Loucy (cell line): ENCODE data around the gene TRAPPC5.
A peak's percentile ranks its signal among the peaks of the same experiment; 100 is the strongest.

Experiments used
- H2AFZ ChIP-seq: fragments of 200-600 bp; sonication (generic); 2 replicates; pipeline ENCODE4 v1.6.0; 2016; ENCODE audit warnings: antibody characterized with exemption, mild to moderate bottlenecking, low read length, moderate library complexity
- H3F3A ChIP-seq: fragments of 200-600 bp; 2 replicates; pipeline ENCODE4 v1.6.0; 2016; ENCODE audit warnings: antibody characterized with exemption, low read depth, mild to moderate bottlenecking
- H3K27me3 ChIP-seq: fragments of 200-600 bp; sonication (generic); 2 replicates; pipeline ENCODE4 v1.6.1; 2014; ENCODE audit warnings: low read length, mild to moderate bottlenecking; ENCODE audit not compliant: insufficient read depth, poor library complexity, severe bottlenecking
- H3K36me3 ChIP-seq: fragments of 200-600 bp; sonication (generic); 2 replicates; pipeline ENCODE4 v1.6.1; 2016; ENCODE audit warnings: low read length; ENCODE audit not compliant: insufficient read depth
- H3K4me1 ChIP-seq: fragments of 200-600 bp; sonication (generic); 2 replicates; pipeline ENCODE4 v1.5.1; 2014; ENCODE audit warnings: low read length, mild to moderate bottlenecking; ENCODE audit not compliant: insufficient read depth, poor library complexity, severe bottlenecking
- H3K4me2 ChIP-seq: fragments of 200-600 bp; sonication (generic); 2 replicates; pipeline ENCODE4 v1.6.0; 2014; ENCODE audit warnings: antibody characterized with exemption, low read length, low read depth, mild to moderate bottlenecking; ENCODE audit not compliant: poor library complexity, severe bottlenecking
- H3K4me3 ChIP-seq: fragments of 200-600 bp; sonication (generic); 2 replicates; pipeline ENCODE4 v1.5.1; 2014; ENCODE audit warnings: low read length, mild to moderate bottlenecking, mixed read lengths; ENCODE audit not compliant: poor library complexity, severe bottlenecking
- H3K79me2 ChIP-seq: fragments of 200-600 bp; sonication (generic); 2 replicates; pipeline ENCODE4 v1.6.1; 2014; ENCODE audit warnings: low read length; ENCODE audit not compliant: insufficient read depth
- H3K9ac ChIP-seq: fragments of 200-600 bp; sonication (generic); 2 replicates; pipeline ENCODE4 v1.6.0; 2014; ENCODE audit warnings: mild to moderate bottlenecking, low read depth, low read length, moderate library complexity; ENCODE audit not compliant: poor library complexity, severe bottlenecking
- H3K9me2 ChIP-seq: fragments of 200-600 bp; sonication (generic); replicated peaks from 2 replicates; pipeline ENCODE4 v1.6.1; 2016; ENCODE audit warnings: low read depth, low read length, mixed read lengths
- H3K9me3 ChIP-seq: fragments of 200-600 bp; sonication (generic); 2 replicates; pipeline ENCODE4 v1.6.1; 2014; ENCODE audit warnings: mild to moderate bottlenecking, antibody characterized with exemption, low read length, low read depth; ENCODE audit not compliant: insufficient read depth
- H4K20me1 ChIP-seq: fragments of 200-600 bp; sonication (generic); 2 replicates; pipeline ENCODE4 v1.6.0; 2014; ENCODE audit warnings: antibody characterized with exemption, low read length, mild to moderate bottlenecking; ENCODE audit not compliant: insufficient read depth, poor library complexity, severe bottlenecking
- EZH2phosphoT487 ChIP-seq: fragments of 200-600 bp; IDR thresholded peaks from 2 replicates; pipeline ENCODE4 v1.6.1; 2018; ENCODE audit warnings: antibody characterized with exemption, mild to moderate bottlenecking, moderate library complexity, borderline replicate concordance
- TF ChIP-seq, protein P1 (sequence below): fragments of 200-600 bp; sonication (generic); conservative IDR thresholded peaks from 2 replicates; pipeline ENCODE4 v1.5.1; 2014; ENCODE audit warnings: mild to moderate bottlenecking, antibody characterized with exemption, low read length

The TRAPPC5 gene

GRCh38 chr19:7668842-7669241 is 11.8 kb upstream of the TRAPPC5 start, which contains the start of gene RETN:
RETN (plus strand) TSS chr19:7669049; CDS start chr19:7669327, 278 bp downstream.
- Histone ChIP-seq H3K9me3 (no peaks in the 10 kb centered on the region), H3K4me3 (peak within 1 kb of the TSS; percentile 34), H3K4me2 (no peak within 1 kb of the TSS), H3K27me3 (no peaks in the 10 kb centered on the region), H4K20me1 (no peaks in the 10 kb centered on the region), H3K36me3 (no peaks in the 10 kb centered on the region), H3K9me2 (no peaks in the 10 kb centered on the region), H3K79me2 (no peaks in the 10 kb centered on the region), H3K9ac (peak within 1 kb of the TSS; percentile 37), H2AFZ (no peak within 1 kb of the TSS), H3K4me1 (no peaks in the 10 kb centered on the region), H3F3A (no peaks in the 10 kb centered on the region)
- TF ChIP-seq EZH2phosphoT487 = no peak
- TF ChIP-seq, protein P1, sequence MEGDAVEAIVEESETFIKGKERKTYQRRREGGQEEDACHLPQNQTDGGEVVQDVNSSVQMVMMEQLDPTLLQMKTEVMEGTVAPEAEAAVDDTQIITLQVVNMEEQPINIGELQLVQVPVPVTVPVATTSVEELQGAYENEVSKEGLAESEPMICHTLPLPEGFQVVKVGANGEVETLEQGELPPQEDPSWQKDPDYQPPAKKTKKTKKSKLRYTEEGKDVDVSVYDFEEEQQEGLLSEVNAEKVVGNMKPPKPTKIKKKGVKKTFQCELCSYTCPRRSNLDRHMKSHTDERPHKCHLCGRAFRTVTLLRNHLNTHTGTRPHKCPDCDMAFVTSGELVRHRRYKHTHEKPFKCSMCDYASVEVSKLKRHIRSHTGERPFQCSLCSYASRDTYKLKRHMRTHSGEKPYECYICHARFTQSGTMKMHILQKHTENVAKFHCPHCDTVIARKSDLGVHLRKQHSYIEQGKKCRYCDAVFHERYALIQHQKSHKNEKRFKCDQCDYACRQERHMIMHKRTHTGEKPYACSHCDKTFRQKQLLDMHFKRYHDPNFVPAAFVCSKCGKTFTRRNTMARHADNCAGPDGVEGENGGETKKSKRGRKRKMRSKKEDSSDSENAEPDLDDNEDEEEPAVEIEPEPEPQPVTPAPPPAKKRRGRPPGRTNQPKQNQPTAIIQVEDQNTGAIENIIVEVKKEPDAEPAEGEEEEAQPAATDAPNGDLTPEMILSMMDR = no peak

DNA sequence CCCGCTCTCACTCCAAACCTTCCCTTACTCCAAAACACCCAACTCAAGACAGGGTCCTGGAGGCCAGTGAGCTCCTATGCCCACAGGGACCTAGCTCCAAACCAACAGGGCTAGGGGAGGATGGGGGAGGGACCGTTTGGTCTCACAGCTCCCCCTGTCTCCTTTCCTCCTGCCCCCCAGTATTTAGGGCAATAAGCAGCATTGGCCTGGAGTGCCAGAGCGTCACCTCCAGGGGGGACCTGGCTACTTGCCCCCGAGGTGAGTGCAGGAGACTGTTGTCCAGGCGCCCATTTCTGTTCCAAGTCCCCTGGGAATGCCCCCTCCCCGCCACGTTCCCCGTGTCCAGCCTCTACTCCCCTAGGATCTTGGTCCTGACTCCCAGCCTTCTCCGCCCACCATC is 11.0 kb upstream of the TRAPPC5 start:
- Histone ChIP-seq H3K4me1 (no peaks in the 10 kb centered on the region), H3K36me3 (no peaks in the 10 kb centered on the region), H2AFZ (no peak overlapping the region), H3K9ac (peak overlapping the region; percentile 37), H3K27me3 (no peaks in the 10 kb centered on the region), H3K9me2 (no peaks in the 10 kb centered on the region), H3K4me2 (no peak overlapping the region), H3F3A (no peaks in the 10 kb centered on the region), H4K20me1 (no peaks in the 10 kb centered on the region), H3K79me2 (no peaks in the 10 kb centered on the region), H3K9me3 (no peaks in the 10 kb centered on the region), H3K4me3 (peak overlapping the region; percentile 34)
- TF ChIP-seq, protein P1 = no peak
- TF ChIP-seq EZH2phosphoT487 = no peak

- Histone ChIP-seq H3K36me3 (no peaks in the 10 kb centered on the region), H3K27me3 (no peaks in the 10 kb centered on the region), H3K9me3 (no peaks in the 10 kb centered on the region), H2AFZ (no peak overlapping the region), H4K20me1 (no peaks in the 10 kb centered on the region), H3K4me3 (no peak overlapping the region), H3F3A (no peaks in the 10 kb centered on the region), H3K4me2 (no peak overlapping the region), H3K9me2 (no peaks in the 10 kb centered on the region), H3K4me1 (no peaks in the 10 kb centered on the region), H3K9ac (no peak overlapping the region), H3K79me2 (no peaks in the 10 kb centered on the region)
- no peak for TF ChIP-seq EZH2phosphoT487
- TF ChIP-seq, protein P1 = no peak
Measured at GRCh38 chr19:7670150-7670783, 10.4 kb upstream of the TRAPPC5 start.
